HG03066 (cell line): ENCODE results near the gene KMT2B.
"Not testable (repeated sequence)": the region's sequence is repeated elsewhere in the genome, so short reads cannot be mapped to it uniquely, and the experiment has no call there.

ENCODE experiments used
- ATAC-seq: cut with Tn5 transposase; IDR thresholded peaks from one replicate; pipeline ENCODE4 v1.9.1; 2021; ENCODE audit warnings: low read depth; ENCODE audit not compliant: unreplicated experiment

Gene KMT2B

GRCh38 chr19:35754370-35755130 is 36.7 kb downstream of the KMT2B start:
- no peak for ATAC-seq

- ATAC-seq: no peak
Observed at GRCh38 chr19:35755131-35755549, 37.3 kb downstream of the KMT2B start.

- ATAC-seq: no peak
Observed at GRCh38 chr19:35755550-35756376, 38.0 kb downstream of the KMT2B start.

GRCh38 chr19:35756377-35757230 is 38.8 kb downstream of the KMT2B start, which contains the start of gene HSPB6:
Gene HSPB6 (minus strand): TSS chr19:35757029. CDS start chr19:35757008, 21 bp downstream.
- no peak for ATAC-seq

- ATAC-seq: no peak
Observed at GRCh38 chr19:35757231-35757748, 39.5 kb downstream of the KMT2B start.

GRCh38 chr19:35757749-35758608 is 40.2 kb downstream of the KMT2B start, which contains the start of gene PROSER3:
Gene PROSER3 (plus strand): TSS chr19:35758176. CDS start chr19:35758216, 40 bp downstream.
- ATAC-seq: peak; percentile 95

GRCh38 chr19:35759697-35760096 is 41.9 kb downstream of the KMT2B start:
- no peak for ATAC-seq

- no peak for ATAC-seq
Observed at GRCh38 chr19:35760711-35761349, 43.0 kb downstream of the KMT2B start.

- no peak for ATAC-seq
Observed at GRCh38 chr19:35764432-35765315, 46.9 kb downstream of the KMT2B start.

GRCh38 chr19:35766571-35767104 is 48.8 kb downstream of the KMT2B start:
- no peak for ATAC-seq

GRCh38 chr19:35767288-35768081 is 49.7 kb downstream of the KMT2B start:
- no peak for ATAC-seq

- ATAC-seq: no peak
Observed at GRCh38 chr19:35768082-35768421, 50.2 kb downstream of the KMT2B start.

- ATAC-seq: not testable (repeated sequence)
Observed at GRCh38 chr19:35772362-35772761, 54.6 kb downstream of the KMT2B start.

GRCh38 chr19:35773020-35773806 is 55.4 kb downstream of the KMT2B start:
- ATAC-seq: no peak

- ATAC-seq: no peak
Observed at GRCh38 chr19:35774274-35775045, 56.7 kb downstream of the KMT2B start.

- no peak for ATAC-seq
Observed at GRCh38 chr19:35775046-35775297, 57.2 kb downstream of the KMT2B start.
